Measurements from ENCODE around the gene CALN1. TPM values are rescaled to one million over a fixed set of nuclear protein-coding genes. Genes with fewer than 3 reads are reported as not detected.

CALN1 gene
- total and polyA plus RNA-seq, 2 donors: 0.13 to 0.42 TPM

- Histone ChIP-seq H3K4me1 (ENCODE audit: insufficient read depth) (no peaks in the 10 kb centered on the region), H3K4me3 (ENCODE audit: low read depth, low read length) (no peak overlapping the region), H3K27ac (ENCODE audit: low read depth) (no peak overlapping the region), H3K36me3 (ENCODE audit: insufficient read depth) (no peaks in the 10 kb centered on the region)
- DNase-seq (ENCODE audit: extremely low spot score): no peak
These were observed 348.8 kb downstream of the CALN1 start for GRCh38 chr7:72063330-72063729.

GRCh38 chr7:72062666-72063065, 349.5 kb downstream of the CALN1 start:
- no peak for DNase-seq (ENCODE audit: extremely low spot score)
- 72% methylated on average over 1 of the region's 1 CpG for WGBS
- Histone ChIP-seq H3K4me3 (ENCODE audit: low read depth, low read length) (no peak overlapping the region), H3K27ac (ENCODE audit: low read depth) (no peak overlapping the region), H3K36me3 (ENCODE audit: insufficient read depth) (no peaks in the 10 kb centered on the region), H3K4me1 (ENCODE audit: insufficient read depth) (no peaks in the 10 kb centered on the region)

- no peaks in the 10 kb centered on the region for H3K4me1 ChIP-seq (ENCODE audit: insufficient read depth)
- H3K36me3 ChIP-seq (ENCODE audit: insufficient read depth): no peaks in the 10 kb centered on the region
- H3K4me3 ChIP-seq (ENCODE audit: low read depth, low read length): no peak overlapping the region
- WGBS: 81% methylated on average over 3 of the region's 3 CpGs
- DNase-seq (ENCODE audit: extremely low spot score): no peak
- no peak overlapping the region for H3K27ac ChIP-seq (ENCODE audit: low read depth)
These were observed 352.2 kb downstream of the CALN1 start for GRCh38 chr7:72059925-72060324.

GRCh38 chr7:72058579-72058978, 353.6 kb downstream of the CALN1 start:
- Histone ChIP-seq H3K36me3 (ENCODE audit: insufficient read depth) (no peaks in the 10 kb centered on the region), H3K4me3 (ENCODE audit: low read depth, low read length) (no peak overlapping the region), H3K4me1 (ENCODE audit: insufficient read depth) (no peaks in the 10 kb centered on the region), H3K27ac (ENCODE audit: low read depth) (no peak overlapping the region)
- DNase-seq (ENCODE audit: extremely low spot score): no peak
- 36% methylated on average over 8 of the region's 8 CpGs for WGBS

- Histone ChIP-seq H3K36me3 (ENCODE audit: insufficient read depth) (no peaks in the 10 kb centered on the region), H3K4me3 (ENCODE audit: low read depth, low read length) (no peak overlapping the region), H3K4me1 (ENCODE audit: insufficient read depth) (no peaks in the 10 kb centered on the region), H3K27ac (ENCODE audit: low read depth) (no peak overlapping the region)
- no peak for DNase-seq (ENCODE audit: extremely low spot score)
- WGBS: 71% methylated on average over 11 of the region's 11 CpGs
These were observed 354.3 kb downstream of the CALN1 start for GRCh38 chr7:72057796-72058195.

- Histone ChIP-seq H3K36me3 (ENCODE audit: insufficient read depth) (no peaks in the 10 kb centered on the region), H3K4me3 (ENCODE audit: low read depth, low read length) (no peak overlapping the region), H3K27ac (ENCODE audit: low read depth) (no peak overlapping the region), H3K4me1 (ENCODE audit: insufficient read depth) (no peaks in the 10 kb centered on the region)
- 96% methylated on average over 2 of the region's 2 CpGs for WGBS
- DNase-seq (ENCODE audit: extremely low spot score): no peak
These were observed 354.9 kb downstream of the CALN1 start for GRCh38 chr7:72057231-72057630.

- Histone ChIP-seq H3K27ac (ENCODE audit: low read depth) (no peak overlapping the region), H3K4me1 (ENCODE audit: insufficient read depth) (no peaks in the 10 kb centered on the region), H3K4me3 (ENCODE audit: low read depth, low read length) (no peak overlapping the region), H3K36me3 (ENCODE audit: insufficient read depth) (no peaks in the 10 kb centered on the region)
- no peak for DNase-seq (ENCODE audit: extremely low spot score)
- whole genome bisulfite sequencing: 86% methylated on average over 2 of the region's 2 CpGs
These were observed 356.7 kb downstream of the CALN1 start for GRCh38 chr7:72055426-72055825.

- Histone ChIP-seq H3K4me1 (ENCODE audit: insufficient read depth) (no peaks in the 10 kb centered on the region), H3K36me3 (ENCODE audit: insufficient read depth) (no peaks in the 10 kb centered on the region), H3K4me3 (ENCODE audit: low read depth, low read length) (no peak overlapping the region), H3K27ac (ENCODE audit: low read depth) (no peak overlapping the region)
- no peak for DNase-seq (ENCODE audit: extremely low spot score)
- 91% methylated on average over 4 of the region's 4 CpGs for WGBS
These were observed 358.8 kb downstream of the CALN1 start for GRCh38 chr7:72053292-72053691.

- Histone ChIP-seq H3K27ac (ENCODE audit: low read depth) (no peak overlapping the region), H3K4me1 (ENCODE audit: insufficient read depth) (no peaks in the 10 kb centered on the region), H3K4me3 (ENCODE audit: low read depth, low read length) (no peak overlapping the region), H3K36me3 (ENCODE audit: insufficient read depth) (no peaks in the 10 kb centered on the region)
- no peak for DNase-seq (ENCODE audit: extremely low spot score)
These were observed 363.7 kb downstream of the CALN1 start for GRCh38 chr7:72048420-72048819.

- DNase-seq (ENCODE audit: extremely low spot score): no peak
- WGBS: 36% methylated on average over 3 of the region's 3 CpGs
- H3K27ac ChIP-seq (ENCODE audit: low read depth): no peak overlapping the region
- H3K4me3 ChIP-seq (ENCODE audit: low read depth, low read length): no peak overlapping the region
- H3K4me1 ChIP-seq (ENCODE audit: insufficient read depth): no peaks in the 10 kb centered on the region
- no peaks in the 10 kb centered on the region for H3K36me3 ChIP-seq (ENCODE audit: insufficient read depth)
These were observed 369.3 kb downstream of the CALN1 start for GRCh38 chr7:72042855-72043254.

- H3K36me3 ChIP-seq (ENCODE audit: insufficient read depth): no peaks in the 10 kb centered on the region
- no peak overlapping the region for H3K4me3 ChIP-seq (ENCODE audit: low read depth, low read length)
- DNase-seq (ENCODE audit: extremely low spot score): no peak
- H3K4me1 ChIP-seq (ENCODE audit: insufficient read depth): no peaks in the 10 kb centered on the region
- 84% methylated on average over 2 of the region's 2 CpGs for WGBS
- H3K27ac ChIP-seq (ENCODE audit: low read depth): no peak overlapping the region
These were observed 371.5 kb downstream of the CALN1 start for GRCh38 chr7:72040641-72041040.

- no peaks in the 10 kb centered on the region for H3K36me3 ChIP-seq (ENCODE audit: insufficient read depth)
- H3K4me1 ChIP-seq (ENCODE audit: insufficient read depth): no peaks in the 10 kb centered on the region
- H3K27ac ChIP-seq (ENCODE audit: low read depth): no peak overlapping the region
- H3K4me3 ChIP-seq (ENCODE audit: low read depth, low read length): no peak overlapping the region
- WGBS: 51% methylated on average over 1 of the region's 1 CpG
- DNase-seq (ENCODE audit: extremely low spot score): no peak
These were observed 372.7 kb downstream of the CALN1 start for GRCh38 chr7:72039460-72039859.

- no peaks in the 10 kb centered on the region for H3K36me3 ChIP-seq (ENCODE audit: insufficient read depth)
- 71% methylated on average over 5 of the region's 5 CpGs for WGBS
- H3K27ac ChIP-seq (ENCODE audit: low read depth): no peak overlapping the region
- no peak for DNase-seq (ENCODE audit: extremely low spot score)
- H3K4me1 ChIP-seq (ENCODE audit: insufficient read depth): no peaks in the 10 kb centered on the region
- no peak overlapping the region for H3K4me3 ChIP-seq (ENCODE audit: low read depth, low read length)
These were observed 374.0 kb downstream of the CALN1 start for GRCh38 chr7:72038022-72038732.

- no peak for DNase-seq (ENCODE audit: extremely low spot score)
- H3K27ac ChIP-seq (ENCODE audit: low read depth): no peak overlapping the region
- no peaks in the 10 kb centered on the region for H3K36me3 ChIP-seq (ENCODE audit: insufficient read depth)
- no peaks in the 10 kb centered on the region for H3K4me1 ChIP-seq (ENCODE audit: insufficient read depth)
- no peak overlapping the region for H3K4me3 ChIP-seq (ENCODE audit: low read depth, low read length)
- 62% methylated on average over 2 of the region's 2 CpGs for WGBS
These were observed 374.6 kb downstream of the CALN1 start for GRCh38 chr7:72037516-72037915.

- 71% methylated on average over 1 of the region's 1 CpG for WGBS
- Histone ChIP-seq H3K36me3 (ENCODE audit: insufficient read depth) (no peaks in the 10 kb centered on the region), H3K4me1 (ENCODE audit: insufficient read depth) (no peaks in the 10 kb centered on the region), H3K27ac (ENCODE audit: low read depth) (no peak overlapping the region), H3K4me3 (ENCODE audit: low read depth, low read length) (no peak overlapping the region)
- DNase-seq (ENCODE audit: extremely low spot score): no peak
These were observed 376.9 kb downstream of the CALN1 start for GRCh38 chr7:72035266-72035665.
